ENCODE data around the gene TMEM132C. TPM values are rescaled to one million over a fixed set of nuclear protein-coding genes. Genes with fewer than 3 reads are reported as not detected.

The TMEM132C gene
- total and polyA plus RNA-seq, 4 experiments from 2014 or later, result not detected

- Histone ChIP-seq H3K4me1 (ENCODE audit: insufficient read depth, low read length) (no peaks in the 10 kb centered on the region), H3K4me3 (ENCODE audit: low read length in 2 of 2) (no peak overlapping the region), H3K36me3 (ENCODE audit: insufficient read depth, low read length) (no peaks in the 10 kb centered on the region), H3K9me3 (ENCODE audit: control insufficient read depth in 1 of 2, low read length in 2 of 2) (no peaks in the 10 kb centered on the region), H3K27me3 (ENCODE audit: insufficient read depth, low read length) (no peaks in the 10 kb centered on the region), H3K27ac (ENCODE audit: low read depth, low read length) (no peak overlapping the region)
- Mint-ChIP-seq H3K9me3 (peaks cover 0 to 6% (median 3%) of the 10 kb centered on the region in 8 donors), H3K36me3 (no peaks in the 10 kb centered on the region), H3K27me3 (peaks cover 4 to 7% of the 10 kb centered on the region in 2 donors), H3K4me1 (peaks cover 0 to 9% (median under 1%) of the 10 kb centered on the region in 4 donors), H3K4me3 (peak overlapping the region in 2 of 8 donors; percentile 8 to 32), H3K27ac (no peak overlapping the region)
- ChIA-PET CTCF (ENCODE audit: partially characterized antibody) (no interaction called here), POLR2A (ENCODE audit: partially characterized antibody) (no interaction called here)
- no peak for DNase-seq
- intact Hi-C loops (cut with micrococcal nuclease), result no loop called here
Observed at GRCh38 chr12:128365651-128366231, 98.8 kb downstream of the TMEM132C start.

DNA sequence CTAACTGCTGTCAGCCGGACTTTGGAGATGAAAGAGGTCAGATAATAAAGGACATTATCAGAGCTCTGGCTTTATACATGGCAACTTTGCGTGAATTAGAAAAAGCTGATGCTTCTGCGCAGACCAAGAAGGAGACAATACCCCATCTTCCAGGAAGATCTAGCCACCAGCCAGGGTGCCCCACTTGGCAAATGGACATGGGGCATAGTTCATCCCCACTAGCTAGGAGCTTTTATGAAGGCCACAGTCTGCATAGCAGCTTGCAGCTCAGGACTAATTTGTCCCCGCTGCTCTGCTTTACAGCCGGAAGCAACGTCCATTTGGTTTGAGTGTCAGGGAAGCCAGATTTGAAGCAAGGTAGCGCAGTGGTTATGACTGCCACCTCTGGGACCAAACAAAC lies 101.0 kb downstream of the TMEM132C start:
- H3K36me3 Mint-ChIP-seq, result no peaks in the 10 kb centered on the region
- no peak overlapping the region for H3K4me3 Mint-ChIP-seq
- no peak for DNase-seq
- H3K4me1 Mint-ChIP-seq, result peaks cover 0 to 9% (median under 1%) of the 10 kb centered on the region in 4 donors
- ChIA-PET CTCF (ENCODE audit: partially characterized antibody) (no interaction called here), POLR2A (ENCODE audit: partially characterized antibody) (no interaction called here)
- no peaks in the 10 kb centered on the region for H3K9me3 ChIP-seq (ENCODE audit: control insufficient read depth in 1 of 2, low read length in 2 of 2)
- no peaks in the 10 kb centered on the region for H3K4me1 ChIP-seq (ENCODE audit: insufficient read depth, low read length)
- H3K36me3 ChIP-seq (ENCODE audit: insufficient read depth, low read length), result no peaks in the 10 kb centered on the region
- H3K9me3 Mint-ChIP-seq, result peaks cover 0 to 8% (median 3%) of the 10 kb centered on the region in 8 donors
- no peak overlapping the region for H3K27ac Mint-ChIP-seq
- intact Hi-C loops (cut with micrococcal nuclease), result no loop called here
- no peak overlapping the region for H3K4me3 ChIP-seq (ENCODE audit: low read length in 2 of 2)
- H3K27ac ChIP-seq (ENCODE audit: low read depth, low read length), result no peak overlapping the region
- no peaks in the 10 kb centered on the region for H3K27me3 ChIP-seq (ENCODE audit: insufficient read depth, low read length)
- H3K27me3 Mint-ChIP-seq, result peaks cover 4 to 7% of the 10 kb centered on the region in 2 donors

- H3K9me3 Mint-ChIP-seq, result peaks cover 0 to 9% (median 6%) of the 10 kb centered on the region in 8 donors
- Histone ChIP-seq H3K27ac (ENCODE audit: low read depth, low read length) (no peak overlapping the region), H3K9me3 (ENCODE audit: control insufficient read depth in 1 of 2, low read length in 2 of 2) (no peaks in the 10 kb centered on the region), H3K4me3 (ENCODE audit: low read length in 2 of 2) (no peak overlapping the region), H3K36me3 (ENCODE audit: insufficient read depth, low read length) (no peaks in the 10 kb centered on the region), H3K4me1 (ENCODE audit: insufficient read depth, low read length) (no peaks in the 10 kb centered on the region), H3K27me3 (ENCODE audit: insufficient read depth, low read length) (no peaks in the 10 kb centered on the region)
- no peak overlapping the region for H3K4me3 Mint-ChIP-seq
- H3K36me3 Mint-ChIP-seq, result no peaks in the 10 kb centered on the region
- ChIA-PET CTCF (ENCODE audit: partially characterized antibody) (no interaction called here), POLR2A (ENCODE audit: partially characterized antibody) (no interaction called here)
- peaks cover 0 to under 1% of the 10 kb centered on the region in 2 donors for H3K27me3 Mint-ChIP-seq
- H3K4me1 Mint-ChIP-seq, result no peaks in the 10 kb centered on the region
- H3K27ac Mint-ChIP-seq, result no peak overlapping the region
- DNase-seq, result no peak
- intact Hi-C loops (cut with micrococcal nuclease), result no loop called here
Observed at GRCh38 chr12:128381541-128381940, 114.6 kb downstream of the TMEM132C start.

DNA sequence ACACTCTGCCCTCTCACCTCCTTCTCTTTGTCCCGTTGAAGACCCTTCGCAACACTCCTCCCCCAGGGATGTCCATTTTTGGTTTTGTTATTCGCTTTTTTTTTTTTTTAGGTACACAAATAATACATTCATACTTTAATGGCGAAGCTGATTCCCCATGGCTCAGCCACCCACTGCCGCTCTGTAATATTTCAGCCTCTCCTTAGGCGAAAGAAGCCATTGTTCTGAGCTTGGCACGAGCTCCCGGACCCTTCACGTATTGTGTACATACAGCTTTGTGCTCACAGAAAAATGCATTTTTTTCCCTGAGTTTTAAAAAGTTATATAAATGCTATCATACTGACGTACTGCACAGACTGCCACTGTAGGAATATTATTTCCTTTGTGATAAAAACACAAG lies 115.0 kb downstream of the TMEM132C start:
- DNase-seq, result no peak
- no peaks in the 10 kb centered on the region for H3K4me1 Mint-ChIP-seq
- H3K27ac Mint-ChIP-seq, result no peak overlapping the region
- Histone ChIP-seq H3K4me3 (ENCODE audit: low read length in 2 of 2) (no peak overlapping the region), H3K4me1 (ENCODE audit: insufficient read depth, low read length) (no peaks in the 10 kb centered on the region), H3K27ac (ENCODE audit: low read depth, low read length) (no peak overlapping the region), H3K9me3 (ENCODE audit: control insufficient read depth in 1 of 2, low read length in 2 of 2) (no peaks in the 10 kb centered on the region), H3K36me3 (ENCODE audit: insufficient read depth, low read length) (no peaks in the 10 kb centered on the region), H3K27me3 (ENCODE audit: insufficient read depth, low read length) (no peaks in the 10 kb centered on the region)
- no peak overlapping the region for H3K4me3 Mint-ChIP-seq
- H3K27me3 Mint-ChIP-seq, result peaks cover 0 to 2% of the 10 kb centered on the region in 2 donors
- H3K36me3 Mint-ChIP-seq, result no peaks in the 10 kb centered on the region
- intact Hi-C loops (cut with micrococcal nuclease), result no loop called here
- CTCF ChIA-PET (ENCODE audit: partially characterized antibody), result no interaction called here
- H3K9me3 Mint-ChIP-seq, result peaks cover 0 to 9% (median 6%) of the 10 kb centered on the region in 8 donors
- POLR2A ChIA-PET (ENCODE audit: partially characterized antibody), result no interaction called here

- Histone ChIP-seq H3K36me3 (ENCODE audit: insufficient read depth, low read length) (no peaks in the 10 kb centered on the region), H3K4me1 (ENCODE audit: insufficient read depth, low read length) (no peaks in the 10 kb centered on the region), H3K27me3 (ENCODE audit: insufficient read depth, low read length) (no peaks in the 10 kb centered on the region), H3K9me3 (ENCODE audit: control insufficient read depth in 1 of 2, low read length in 2 of 2) (no peaks in the 10 kb centered on the region), H3K4me3 (ENCODE audit: low read length in 2 of 2) (no peak overlapping the region), H3K27ac (ENCODE audit: low read depth, low read length) (no peak overlapping the region)
- no peak for DNase-seq
- Mint-ChIP-seq H3K4me3 (no peak overlapping the region), H3K27me3 (peaks cover 0 to 2% of the 10 kb centered on the region in 2 donors), H3K4me1 (no peaks in the 10 kb centered on the region), H3K36me3 (no peaks in the 10 kb centered on the region), H3K27ac (no peak overlapping the region), H3K9me3 (peaks cover 0 to 9% (median 6%) of the 10 kb centered on the region in 8 donors)
- CTCF ChIA-PET (ENCODE audit: partially characterized antibody), result no interaction called here
- POLR2A ChIA-PET (ENCODE audit: partially characterized antibody), result no interaction called here
- intact Hi-C loops (cut with micrococcal nuclease), result no loop called here
Observed at GRCh38 chr12:128382946-128383345, 116.0 kb downstream of the TMEM132C start.

DNA sequence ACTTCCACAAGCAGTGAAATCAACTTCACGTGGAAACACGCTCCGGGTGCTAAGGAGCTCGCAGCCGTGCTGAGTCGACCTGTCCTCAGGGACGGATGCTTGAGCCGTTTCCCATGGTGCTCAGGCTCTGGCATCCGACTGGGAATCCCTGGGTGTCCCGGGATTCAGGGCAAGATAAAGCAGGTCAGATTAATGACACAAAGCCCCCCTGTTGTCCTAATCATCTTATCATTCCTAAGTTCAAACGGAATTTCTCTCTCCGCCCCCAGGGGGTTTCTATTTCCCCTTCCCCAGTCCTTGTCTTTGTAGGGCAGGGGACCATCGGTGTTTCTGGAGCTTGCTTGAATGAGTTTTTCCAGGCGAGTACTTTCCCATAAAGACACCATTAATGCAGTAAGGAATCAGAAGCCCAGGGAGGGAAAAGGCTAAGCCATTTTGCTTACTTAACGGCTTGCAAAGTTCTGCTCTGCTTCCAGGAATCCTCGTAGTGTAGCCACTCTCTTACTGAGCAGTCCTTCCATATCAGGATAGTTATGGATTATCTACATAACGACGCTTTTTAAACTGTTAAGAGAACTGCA lies 116.5 kb downstream of the TMEM132C start:
- H3K4me1 Mint-ChIP-seq, result peaks cover 0 to 1% (median 0%) of the 10 kb centered on the region in 4 donors
- peaks cover 0 to 9% (median 6%) of the 10 kb centered on the region in 8 donors for H3K9me3 Mint-ChIP-seq
- Histone ChIP-seq H3K36me3 (ENCODE audit: insufficient read depth, low read length) (no peaks in the 10 kb centered on the region), H3K4me1 (ENCODE audit: insufficient read depth, low read length) (no peaks in the 10 kb centered on the region), H3K27me3 (ENCODE audit: insufficient read depth, low read length) (no peaks in the 10 kb centered on the region), H3K27ac (ENCODE audit: low read depth, low read length) (no peak overlapping the region), H3K4me3 (ENCODE audit: low read length in 2 of 2) (no peak overlapping the region), H3K9me3 (ENCODE audit: control insufficient read depth in 1 of 2, low read length in 2 of 2) (no peaks in the 10 kb centered on the region)
- POLR2A ChIA-PET (ENCODE audit: partially characterized antibody), result no interaction called here
- CTCF ChIA-PET (ENCODE audit: partially characterized antibody), result no interaction called here
- no peak overlapping the region for H3K4me3 Mint-ChIP-seq
- H3K27me3 Mint-ChIP-seq, result peaks cover 0 to 2% of the 10 kb centered on the region in 2 donors
- intact Hi-C loops (cut with micrococcal nuclease), result no loop called here
- no peak overlapping the region for H3K27ac Mint-ChIP-seq
- DNase-seq, result no peak
- no peaks in the 10 kb centered on the region for H3K36me3 Mint-ChIP-seq

DNA sequence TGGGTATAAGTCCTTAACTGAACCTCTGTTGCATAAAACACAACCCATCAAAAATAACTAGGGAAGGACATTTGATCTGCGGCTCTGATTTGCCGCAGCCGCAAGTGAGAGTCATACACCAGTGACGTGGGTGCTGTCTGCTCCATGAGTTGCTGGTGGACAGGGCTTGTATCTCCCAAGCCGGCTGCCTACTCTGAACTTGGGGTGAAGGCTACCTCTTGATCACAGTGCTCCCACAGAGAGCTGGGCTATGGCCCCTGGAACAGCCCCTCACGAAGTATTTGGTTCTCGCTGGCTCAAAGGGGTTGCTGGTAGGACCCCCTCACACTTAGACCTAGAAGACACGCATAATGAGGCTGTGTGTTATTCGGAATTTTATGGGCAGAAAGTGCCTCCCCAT lies 118.8 kb downstream of the TMEM132C start:
- peaks cover 0 to 1% (median 0%) of the 10 kb centered on the region in 4 donors for H3K4me1 Mint-ChIP-seq

More for the DNA sequence above, 118.8 kb downstream of the TMEM132C start:
- Mint-ChIP-seq H3K27me3 (peaks cover 0 to 2% of the 10 kb centered on the region in 2 donors), H3K27ac (no peak overlapping the region), H3K4me3 (no peak overlapping the region), H3K36me3 (no peaks in the 10 kb centered on the region), H3K9me3 (peaks cover 0 to 6% (median 3%) of the 10 kb centered on the region in 8 donors)
- no peak overlapping the region for H3K27ac ChIP-seq (ENCODE audit: low read depth, low read length)
- no peaks in the 10 kb centered on the region for H3K27me3 ChIP-seq (ENCODE audit: insufficient read depth, low read length)
- H3K36me3 ChIP-seq (ENCODE audit: insufficient read depth, low read length), result no peaks in the 10 kb centered on the region
- H3K4me1 ChIP-seq (ENCODE audit: insufficient read depth, low read length), result no peaks in the 10 kb centered on the region
- no peak overlapping the region for H3K4me3 ChIP-seq (ENCODE audit: low read length in 2 of 2)
- ChIA-PET POLR2A (ENCODE audit: partially characterized antibody) (no interaction called here), CTCF (ENCODE audit: partially characterized antibody) (no interaction called here)
- DNase-seq, result no peak
- intact Hi-C loops (cut with micrococcal nuclease), result no loop called here
- no peaks in the 10 kb centered on the region for H3K9me3 ChIP-seq (ENCODE audit: control insufficient read depth in 1 of 2, low read length in 2 of 2)
